ENCODE measurements around the gene KRCC1.

DNA sequence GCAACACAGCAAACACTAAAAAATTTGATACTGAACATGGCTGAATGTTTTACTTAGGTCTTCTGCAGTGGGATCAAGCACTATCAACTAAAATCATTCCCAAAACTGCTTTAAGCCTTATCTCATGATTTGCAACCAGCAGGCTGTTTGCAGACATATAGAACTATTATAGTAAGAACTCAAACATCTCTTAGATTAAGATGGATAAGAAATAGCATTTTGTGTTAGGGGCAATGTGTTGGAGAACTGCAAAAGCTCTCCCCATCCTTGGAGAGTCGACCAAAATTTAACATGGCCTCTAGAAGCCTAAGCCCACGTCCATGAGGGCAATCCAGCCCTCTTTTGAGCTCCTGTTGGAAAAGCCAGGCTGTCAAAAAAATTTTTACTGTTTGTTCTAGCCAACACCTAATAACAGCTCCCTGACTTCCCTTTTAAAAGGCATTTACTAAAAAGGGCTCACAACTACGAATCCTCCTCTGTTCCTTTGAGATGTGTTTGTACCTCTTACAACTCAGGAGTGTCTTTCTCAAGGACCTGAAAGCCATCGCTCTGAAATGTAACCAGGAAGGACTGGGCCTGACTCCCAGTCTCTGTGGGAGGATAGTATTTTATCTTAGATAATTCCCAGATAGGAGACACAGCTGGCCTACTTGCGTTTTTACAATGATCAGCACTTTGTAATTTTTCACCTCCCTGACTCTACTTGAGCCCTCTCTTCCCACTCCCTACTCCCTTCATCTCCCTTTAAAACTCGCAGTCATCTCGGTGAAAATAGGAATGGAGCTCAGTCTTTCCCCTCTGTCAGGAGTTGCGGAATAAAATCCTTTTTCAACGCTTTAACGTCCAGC, 1.4 kb downstream of the KRCC1 start:
- TF ChIP-seq POLR2A (IDR thresholded peaks at IDR 0.05), result no peak
- TF ChIP-seq, protein P1, sequence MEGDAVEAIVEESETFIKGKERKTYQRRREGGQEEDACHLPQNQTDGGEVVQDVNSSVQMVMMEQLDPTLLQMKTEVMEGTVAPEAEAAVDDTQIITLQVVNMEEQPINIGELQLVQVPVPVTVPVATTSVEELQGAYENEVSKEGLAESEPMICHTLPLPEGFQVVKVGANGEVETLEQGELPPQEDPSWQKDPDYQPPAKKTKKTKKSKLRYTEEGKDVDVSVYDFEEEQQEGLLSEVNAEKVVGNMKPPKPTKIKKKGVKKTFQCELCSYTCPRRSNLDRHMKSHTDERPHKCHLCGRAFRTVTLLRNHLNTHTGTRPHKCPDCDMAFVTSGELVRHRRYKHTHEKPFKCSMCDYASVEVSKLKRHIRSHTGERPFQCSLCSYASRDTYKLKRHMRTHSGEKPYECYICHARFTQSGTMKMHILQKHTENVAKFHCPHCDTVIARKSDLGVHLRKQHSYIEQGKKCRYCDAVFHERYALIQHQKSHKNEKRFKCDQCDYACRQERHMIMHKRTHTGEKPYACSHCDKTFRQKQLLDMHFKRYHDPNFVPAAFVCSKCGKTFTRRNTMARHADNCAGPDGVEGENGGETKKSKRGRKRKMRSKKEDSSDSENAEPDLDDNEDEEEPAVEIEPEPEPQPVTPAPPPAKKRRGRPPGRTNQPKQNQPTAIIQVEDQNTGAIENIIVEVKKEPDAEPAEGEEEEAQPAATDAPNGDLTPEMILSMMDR (IDR thresholded peaks at IDR 0.05), result no peak
